Natural killer cell (primary cell): ENCODE data around the gene YWHAE. TPM values are rescaled to one million over a fixed set of nuclear protein-coding genes. Genes with fewer than 3 reads are reported as not detected.
"Not testable (repeated sequence)": the region's sequence is repeated elsewhere in the genome, so short reads cannot be mapped to it uniquely, and the experiment has no call there.

Source experiments
- ATAC-seq, 3 donors: fragments of 150-1000 bp in 2 of 3; fragments of 200-7000 bp in 1 of 3; cut with Tn5 transposase; 1 replicate in 1 of 3; 2 replicates in 2 of 3; pipeline ENCODE4 v1.10.0; 2021; ENCODE audit warnings: mild to moderate bottlenecking in 2 of 3, moderate library complexity in 2 of 3
- DNase-seq, 2 donors: peaks; one replicate each; pipeline versions ENCODE4 v3.0.0 to v3.0.0-alpha.2; 2013 to 2021; ENCODE audit warnings: mixed read lengths in 1 of 2
- H3K27ac ChIP-seq: one replicate; pipeline ENCODE4 v1.5.1; 2013; ENCODE audit warnings: mild to moderate bottlenecking, low read length
- H3K27me3 ChIP-seq: one replicate; pipeline ENCODE4 v1.6.1; 2013; ENCODE audit warnings: low read length; ENCODE audit not compliant: control insufficient read depth, insufficient read depth
- H3K36me3 ChIP-seq: one replicate; pipeline ENCODE4 v1.6.1; 2013; ENCODE audit warnings: low read length; ENCODE audit not compliant: control insufficient read depth, insufficient read depth
- H3K4me1 ChIP-seq: one replicate; pipeline ENCODE4 v1.6.1; 2013; ENCODE audit warnings: low read length; ENCODE audit not compliant: control insufficient read depth, insufficient read depth
- H3K4me3 ChIP-seq: one replicate; pipeline ENCODE4 v1.5.1; 2013; ENCODE audit warnings: low read length
- H3K9me3 ChIP-seq: one replicate; pipeline ENCODE4 v1.6.1; 2013; ENCODE audit warnings: low read length; ENCODE audit not compliant: control insufficient read depth, insufficient read depth
- H3K27ac Mint-ChIP-seq, 2 donors: one replicate each; pipeline ENCODE4 v1.8.0; 2022; ENCODE audit warnings: mild to moderate bottlenecking in 2 of 2, mixed read lengths in 2 of 2, moderate library complexity in 1 of 2
- H3K27me3 Mint-ChIP-seq, 2 donors: one replicate each; pipeline ENCODE4 v1.8.0; 2022; ENCODE audit warnings: low read depth in 2 of 2, mixed read lengths in 2 of 2
- H3K36me3 Mint-ChIP-seq: one replicate; pipeline ENCODE4 v1.8.0; 2022; ENCODE audit warnings: mixed read lengths
- H3K4me1 Mint-ChIP-seq, 2 donors: one replicate each; pipeline ENCODE4 v1.8.0; 2022; ENCODE audit warnings: mixed read lengths in 2 of 2
- H3K4me3 Mint-ChIP-seq: one replicate; pipeline ENCODE4 v1.8.0; 2022; ENCODE audit warnings: mild to moderate bottlenecking, moderate library complexity, mixed read lengths
- H3K9me3 Mint-ChIP-seq, 2 donors: one replicate each; pipeline ENCODE4 v1.8.0; 2022; ENCODE audit warnings: mixed read lengths in 2 of 2
- CTCF ChIP-seq: fragments of 200-600 bp; IDR thresholded peaks from one replicate; pipeline ENCODE4 v1.8.0; 2022; ENCODE audit warnings: antibody characterized with exemption
- WGBS: methylation state at CpG from one replicate; pipeline ENCODE4 v1.1.7; 2013; ENCODE audit warnings: missing lambda C conversion rate; ENCODE audit not compliant: insufficient coverage; 5-methylcytosine and 5-hydroxymethylcytosine counted together
- intact Hi-C: fragments of 100-400 bp; cut with micrococcal nuclease; formaldehyde crosslinking; loops from one replicate; pipeline ENCODE4 v1.14.2; 2022
- total RNA-seq, 4 donors: library from RNA; stranded (reverse); fragments of 120-200 nt in 1 of 4; gene quantifications; one replicate each; pipeline versions ENCODE4 v1.2.3 to v1.2.4, GENCODE V29; 2013 to 2022

YWHAE gene
- total RNA-seq, 3 donors from 2014 or later (not counting 1 experiment from before 2014, with no cell fraction given), result 116 to 134 (median 132) TPM

GRCh38 chr17:1313270-1314005 is 86.6 kb downstream of the YWHAE start:
- no peak overlapping the region for H3K27ac Mint-ChIP-seq
- no peaks in the 10 kb centered on the region for H3K4me1 Mint-ChIP-seq
- Histone ChIP-seq H3K9me3 (no peaks in the 10 kb centered on the region), H3K27ac (no peak overlapping the region), H3K4me3 (no peak overlapping the region), H3K27me3 (no peaks in the 10 kb centered on the region), H3K4me1 (no peaks in the 10 kb centered on the region), H3K36me3 (no peaks in the 10 kb centered on the region)
- H3K9me3 Mint-ChIP-seq, result no peaks in the 10 kb centered on the region
- H3K4me3 Mint-ChIP-seq, result no peak overlapping the region
- intact Hi-C loops, result no loop called here
- ATAC-seq (no peak), DNase-seq (no peak)
- peaks cover 0 to 4% of the 10 kb centered on the region in 2 donors for H3K27me3 Mint-ChIP-seq
- 81% methylated on average over 8 of the region's 8 CpGs for WGBS
- no peak for TF ChIP-seq CTCF
- H3K36me3 Mint-ChIP-seq, result no peaks in the 10 kb centered on the region

- Mint-ChIP-seq H3K4me1 (no peaks in the 10 kb centered on the region), H3K4me3 (no peak overlapping the region), H3K27ac (no peak overlapping the region), H3K36me3 (no peaks in the 10 kb centered on the region), H3K27me3 (peaks cover 6 to 10% of the 10 kb centered on the region in 2 donors), H3K9me3 (no peaks in the 10 kb centered on the region)
- Histone ChIP-seq H3K27me3 (no peaks in the 10 kb centered on the region), H3K27ac (no peak overlapping the region), H3K36me3 (no peaks in the 10 kb centered on the region), H3K4me1 (no peaks in the 10 kb centered on the region), H3K9me3 (no peaks in the 10 kb centered on the region), H3K4me3 (no peak overlapping the region)
- intact Hi-C loops, result no loop called here
- DNase-seq (no peak), ATAC-seq (no peak)
- 56% methylated on average over 9 of the region's 9 CpGs for WGBS
- TF ChIP-seq CTCF, result no peak
Observed at GRCh38 chr17:1312261-1312870, 87.7 kb downstream of the YWHAE start.

GRCh38 chr17:1307829-1308228 is 92.2 kb downstream of the YWHAE start:
- 76% methylated on average over 8 of the region's 16 CpGs for WGBS
- H3K9me3 Mint-ChIP-seq, H3K9me3 ChIP-seq, H3K4me3 Mint-ChIP-seq, H3K4me1 ChIP-seq, intact Hi-C loops, DNase-seq, H3K4me3 ChIP-seq, H3K4me1 Mint-ChIP-seq, H3K36me3 ChIP-seq, H3K27ac Mint-ChIP-seq, ATAC-seq, H3K27me3 ChIP-seq, H3K36me3 Mint-ChIP-seq, H3K27ac ChIP-seq: not testable (repeated sequence)
- H3K27me3 Mint-ChIP-seq, result peaks cover 13 to 16% of the 10 kb centered on the region in 2 donors

GRCh38 chr17:1304962-1305563 is 95.0 kb downstream of the YWHAE start:
- H3K36me3 ChIP-seq, result no peaks in the 10 kb centered on the region
- intact Hi-C loops, result no loop called here
- H3K4me3 Mint-ChIP-seq, result no peak overlapping the region

More at GRCh38 chr17:1304962-1305563, 95.0 kb downstream of the YWHAE start:
- Histone ChIP-seq H3K4me3 (no peak overlapping the region), H3K27me3 (no peaks in the 10 kb centered on the region), H3K27ac (no peak overlapping the region), H3K9me3 (no peaks in the 10 kb centered on the region), H3K4me1 (no peaks in the 10 kb centered on the region)
- WGBS, result 90% methylated on average over 19 of the region's 19 CpGs
- H3K36me3 Mint-ChIP-seq, result no peaks in the 10 kb centered on the region
- H3K4me1 Mint-ChIP-seq, result peaks cover 0 to 11% of the 10 kb centered on the region in 2 donors
- H3K27me3 Mint-ChIP-seq, result peaks cover 16% of the 10 kb centered on the region in 2 donors
- DNase-seq, result no peak
- H3K9me3 Mint-ChIP-seq, result no peaks in the 10 kb centered on the region
- ATAC-seq, result no peak
- no peak for TF ChIP-seq CTCF
- H3K27ac Mint-ChIP-seq, result no peak overlapping the region
